HEK293T (cell line): ENCODE results near the gene PRKCZ.

ENCODE experiments used
- ELF4 ChIP-seq: fragments of 450-650 bp; IDR thresholded peaks from 2 replicates; pipeline ENCODE4 v1.6.1; 2017; ENCODE audit warnings: antibody characterized with exemption
- FOXA1 ChIP-seq: fragments of 450-650 bp; IDR thresholded peaks from 2 replicates; pipeline ENCODE4 v1.6.1; 2016; ENCODE audit warnings: mild to moderate bottlenecking
- FOXM1 ChIP-seq: fragments of 450-650 bp; IDR thresholded peaks from 2 replicates; pipeline ENCODE4 v1.6.1; 2017; ENCODE audit warnings: mild to moderate bottlenecking, borderline replicate concordance
- L3MBTL2 ChIP-seq: fragments of 450-650 bp; conservative IDR thresholded peaks from 2 replicates; pipeline ENCODE4 v1.6.1; 2016; ENCODE audit warnings: mild to moderate bottlenecking
- LEF1 ChIP-seq: fragments of 450-650 bp; IDR thresholded peaks from 2 replicates; pipeline ENCODE4 v1.6.1; 2017; ENCODE audit warnings: mild to moderate bottlenecking, borderline replicate concordance
- PKNOX1 ChIP-seq: fragments of 450-650 bp; IDR thresholded peaks from 2 replicates; pipeline ENCODE4 v1.6.1; 2016
- SP1 ChIP-seq: fragments of 450-650 bp; IDR thresholded peaks from 2 replicates; pipeline ENCODE4 v1.6.1; 2017
- SUZ12 ChIP-seq: fragments of 450-650 bp; IDR thresholded peaks from 2 replicates; pipeline ENCODE4 v1.6.1; 2016; ENCODE audit warnings: mild to moderate bottlenecking
- TARDBP ChIP-seq: fragments of 450-650 bp; IDR thresholded peaks from 2 replicates; pipeline ENCODE4 v1.6.1; 2016
- ZNF384 ChIP-seq: fragments of 450-650 bp; IDR thresholded peaks from 2 replicates; pipeline ENCODE4 v1.6.1; 2016

DNA sequence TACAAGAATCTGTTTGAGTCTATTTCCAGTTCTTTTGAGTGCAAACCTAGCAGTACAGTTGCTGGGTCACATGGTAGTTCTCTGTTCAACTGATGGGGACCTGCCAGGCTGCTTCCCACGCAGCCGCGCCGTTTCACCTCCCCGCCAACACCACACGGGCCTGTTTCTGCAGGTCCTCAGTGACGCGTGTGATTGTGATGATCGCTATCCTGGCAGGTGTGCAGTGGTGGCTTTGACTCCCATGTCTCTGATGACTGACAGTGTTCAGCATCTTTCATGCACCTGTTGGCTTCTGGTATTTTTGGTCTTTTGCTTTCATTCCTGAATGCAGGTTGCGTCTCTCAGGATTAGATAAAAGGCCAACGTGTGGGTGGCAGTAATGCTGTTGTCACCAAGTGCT, 102.7 kb downstream of the PRKCZ start:
- TF ChIP-seq TARDBP (no peak), ELF4 (no peak), SUZ12 (no peak), LEF1 (no peak), SP1 (no peak), L3MBTL2 (no peak), PKNOX1 (no peak), FOXM1 (no peak), FOXA1 (no peak), ZNF384 (no peak)
